Activated naive CD8-positive, alpha-beta T cell treated with anti-CD3 and anti-CD28 coated beads, Interleukin-2, amount 50 U/mL, for 16 hours (primary cell): Measurements from ENCODE around the gene CLDN19.

Source experiments
- DNase-seq: peaks from one replicate; pipeline ENCODE4 v3.0.0-alpha.2; 2020; ENCODE audit warnings: low read depth, low spot score

Gene CLDN19, protein sequence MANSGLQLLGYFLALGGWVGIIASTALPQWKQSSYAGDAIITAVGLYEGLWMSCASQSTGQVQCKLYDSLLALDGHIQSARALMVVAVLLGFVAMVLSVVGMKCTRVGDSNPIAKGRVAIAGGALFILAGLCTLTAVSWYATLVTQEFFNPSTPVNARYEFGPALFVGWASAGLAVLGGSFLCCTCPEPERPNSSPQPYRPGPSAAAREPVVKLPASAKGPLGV

GRCh38 chr1:42739753-42740700, at the start of gene CLDN19:
Gene CLDN19, minus strand, starts transcription at chr1:42740236. Its CDS starts 173 bp downstream, at chr1:42740063.
- no peak for DNase-seq

DNA sequence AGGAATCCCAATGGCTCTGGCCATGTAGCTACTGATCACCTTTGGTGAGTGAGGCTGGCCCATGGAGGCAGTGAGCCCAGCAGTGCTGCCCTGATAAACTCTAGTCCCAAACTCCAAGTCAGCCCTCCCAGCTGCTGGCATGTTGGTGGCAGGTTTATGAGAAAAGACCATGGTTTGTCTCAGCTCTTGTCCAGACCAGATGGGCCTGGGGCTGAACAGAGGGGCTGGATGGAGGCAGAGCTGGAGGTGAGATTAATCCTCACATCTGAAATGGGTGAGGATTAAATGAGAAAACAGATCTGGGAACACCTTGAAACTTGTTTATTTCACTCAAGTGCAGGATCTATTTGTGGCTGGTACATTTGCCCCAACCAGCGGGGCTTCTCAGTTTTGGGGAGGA, 48.0 kb upstream of the CLDN19 start:
- no peak for DNase-seq

DNA sequence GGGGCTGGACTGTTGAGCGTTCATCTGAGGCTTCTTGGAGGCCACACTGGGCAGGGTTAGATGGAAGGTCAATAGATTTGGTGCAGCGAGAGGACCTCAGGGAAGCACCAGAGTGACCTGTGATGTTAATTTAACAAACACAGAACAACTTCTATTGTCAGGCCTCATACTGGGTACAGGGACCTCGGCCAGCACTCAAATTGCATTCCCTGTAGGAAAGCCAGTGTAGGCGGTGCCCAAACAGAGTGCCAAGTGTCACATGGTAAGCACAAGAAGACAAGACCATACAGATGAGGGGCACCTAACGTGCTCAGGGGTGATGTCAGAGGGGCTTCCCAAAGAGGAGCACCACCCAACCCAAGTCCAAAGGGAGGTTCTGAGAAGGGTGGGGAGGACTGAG, 46.1 kb upstream of the CLDN19 start:
- no peak for DNase-seq

DNA sequence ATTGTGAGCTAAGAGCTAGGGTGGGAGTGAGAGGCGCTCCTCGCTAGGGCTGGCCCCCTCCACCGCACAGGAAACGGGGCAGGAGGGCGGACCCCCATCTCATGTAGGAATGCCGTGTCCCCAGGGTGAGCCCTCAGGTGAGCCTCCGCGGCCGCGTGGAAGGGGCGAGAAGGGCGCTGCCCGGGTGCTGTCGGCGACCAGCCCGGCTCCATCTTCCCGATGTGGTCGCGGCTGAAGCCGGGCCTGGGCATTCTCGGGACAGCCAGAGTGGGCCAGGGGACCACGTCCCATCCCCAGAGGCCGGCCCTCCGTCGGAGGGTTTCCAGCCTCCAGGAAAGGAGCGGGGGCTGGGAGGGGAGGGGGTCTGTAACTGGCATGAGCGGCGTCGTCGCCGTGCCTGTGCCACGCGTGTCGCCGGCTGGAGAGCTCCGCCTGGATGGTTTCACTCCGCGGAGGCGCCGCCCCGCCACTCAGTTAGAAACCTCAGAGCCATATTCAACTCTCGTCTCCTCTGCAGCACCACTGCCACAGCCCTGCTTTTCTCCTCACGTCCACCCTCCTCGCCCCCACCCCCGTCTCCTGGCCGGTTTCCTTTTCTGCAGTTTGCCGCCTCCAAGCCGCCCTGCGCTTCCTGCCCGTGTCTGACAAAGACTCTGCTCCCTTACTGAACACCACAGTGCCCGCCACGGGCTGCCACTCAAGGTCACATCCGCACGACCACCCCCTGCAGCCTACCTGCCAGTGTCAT, 45.1 kb upstream of the CLDN19 start, which contains the start of gene TMEM269:
TSS of gene TMEM269 (plus strand) at position 46 of the 748 bp plus-strand sequence. CDS start 4,903 bp downstream, outside the sequence.
- peak; percentile 3 for DNase-seq

GRCh38 chr1:42784547-42784945, 44.5 kb upstream of the CLDN19 start:
- DNase-seq, result no peak

- DNase-seq, result no peak
Observed at GRCh38 chr1:42783092-42783491, 43.1 kb upstream of the CLDN19 start.

GRCh38 chr1:42780176-42780575, 40.1 kb upstream of the CLDN19 start:
- DNase-seq, result no peak

DNA sequence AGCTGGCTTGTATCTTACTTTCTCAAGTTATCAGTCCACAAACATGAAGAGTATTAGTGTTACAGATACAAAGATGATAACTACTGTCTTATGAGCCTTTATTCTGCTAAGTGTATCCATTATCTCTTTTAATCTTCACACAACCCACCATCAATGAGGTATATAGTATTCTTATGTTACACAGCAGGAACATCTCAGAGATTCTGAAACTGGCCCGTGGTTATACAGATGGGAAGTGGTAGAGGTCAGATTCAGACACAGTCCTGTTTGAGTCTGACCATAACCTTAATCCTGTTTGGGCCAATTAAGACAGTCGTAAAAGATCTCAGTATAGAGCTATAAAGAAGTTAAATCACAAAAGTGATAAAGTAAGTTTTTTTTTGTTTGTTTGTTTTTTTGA, 39.7 kb upstream of the CLDN19 start:
- no peak for DNase-seq

GRCh38 chr1:42777852-42778251, 37.8 kb upstream of the CLDN19 start:
- DNase-seq, result no peak

DNA sequence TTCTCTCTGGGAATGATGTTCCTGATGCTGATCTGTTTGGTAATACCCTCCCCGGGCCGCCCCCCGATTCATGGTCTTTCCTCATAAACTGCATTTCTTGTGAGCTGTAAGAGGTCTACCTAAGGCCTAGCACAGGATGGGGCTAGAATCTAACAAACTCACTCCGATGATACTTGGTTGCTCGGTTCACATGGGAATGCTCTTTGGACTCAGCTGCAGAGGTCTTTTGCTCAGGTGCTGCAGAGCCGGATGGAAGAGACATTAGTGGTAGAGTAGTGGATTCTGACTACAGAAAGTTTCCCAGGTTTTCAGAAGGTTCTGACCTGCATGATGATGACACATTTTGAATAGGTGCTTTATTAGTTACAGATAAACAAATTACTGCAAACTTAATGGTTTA, 36.5 kb upstream of the CLDN19 start:
- DNase-seq, result no peak

DNA sequence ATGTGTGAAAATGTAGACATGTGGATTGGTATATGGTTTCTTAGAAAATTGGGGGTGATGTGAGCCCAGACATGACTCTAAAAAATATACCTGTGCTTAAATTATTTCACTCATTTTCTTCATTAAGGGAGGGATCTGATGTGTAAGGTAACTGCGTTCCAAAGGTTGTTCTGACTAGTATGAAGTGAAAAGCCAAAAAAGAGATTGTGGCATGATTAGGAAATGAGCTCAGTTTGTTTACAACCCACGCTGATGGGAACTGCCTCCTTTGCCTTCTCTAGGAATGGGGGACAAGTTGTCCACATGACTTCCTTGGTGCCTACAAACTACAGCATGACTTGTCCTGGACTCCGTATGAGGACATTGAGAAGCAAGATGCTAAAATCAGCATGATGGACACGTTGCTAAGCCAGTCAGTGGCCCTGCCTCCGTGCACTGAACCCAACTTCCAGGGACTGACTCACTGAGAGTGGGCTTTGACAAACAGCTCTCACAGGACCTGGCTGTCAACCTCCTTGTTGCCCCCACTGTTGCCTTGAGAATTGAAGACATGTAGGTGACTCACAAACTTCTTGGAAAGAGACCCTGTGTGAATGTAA, 35.0 kb upstream of the CLDN19 start:
- DNase-seq, result no peak

DNA sequence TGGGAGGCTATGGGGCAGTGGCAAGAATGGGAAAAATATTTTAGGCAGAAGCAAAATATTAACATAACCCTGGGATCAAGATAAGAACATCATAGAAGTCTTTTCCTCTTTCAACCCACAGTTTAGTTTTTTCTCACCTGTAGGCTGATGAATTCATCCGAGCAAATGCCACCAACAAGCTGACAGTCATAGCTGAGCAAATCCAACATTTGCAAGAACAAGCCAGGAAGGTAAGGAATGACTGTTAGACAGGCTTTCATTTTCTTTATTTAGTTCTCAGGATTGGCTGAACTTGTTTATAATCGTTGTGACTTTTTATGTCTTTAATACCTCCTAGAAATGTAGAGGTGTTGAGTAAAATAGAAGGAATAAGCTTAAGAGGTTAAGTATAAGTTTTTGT, 33.4 kb upstream of the CLDN19 start:
- no peak for DNase-seq

DNA sequence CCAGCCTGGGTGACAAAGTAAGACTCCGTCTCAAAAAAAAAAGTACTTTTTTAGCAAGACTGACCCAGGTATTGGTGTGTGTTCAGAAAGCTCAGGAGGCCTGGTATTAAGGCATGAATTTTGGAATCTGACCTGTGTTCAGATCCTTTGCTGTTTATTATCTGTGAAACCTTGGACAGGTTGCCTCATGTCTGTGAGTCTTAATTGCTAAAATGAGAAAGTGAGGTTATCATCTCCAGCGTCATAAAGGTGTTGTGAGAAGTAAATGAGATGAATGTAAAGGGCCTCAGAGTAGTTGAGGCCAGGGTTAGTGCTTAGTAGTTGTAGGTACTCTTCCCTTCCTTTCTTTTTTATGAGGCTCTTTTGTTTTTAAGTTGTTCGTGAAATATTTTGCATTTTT, 29.8 kb upstream of the CLDN19 start:
- no peak for DNase-seq

DNA sequence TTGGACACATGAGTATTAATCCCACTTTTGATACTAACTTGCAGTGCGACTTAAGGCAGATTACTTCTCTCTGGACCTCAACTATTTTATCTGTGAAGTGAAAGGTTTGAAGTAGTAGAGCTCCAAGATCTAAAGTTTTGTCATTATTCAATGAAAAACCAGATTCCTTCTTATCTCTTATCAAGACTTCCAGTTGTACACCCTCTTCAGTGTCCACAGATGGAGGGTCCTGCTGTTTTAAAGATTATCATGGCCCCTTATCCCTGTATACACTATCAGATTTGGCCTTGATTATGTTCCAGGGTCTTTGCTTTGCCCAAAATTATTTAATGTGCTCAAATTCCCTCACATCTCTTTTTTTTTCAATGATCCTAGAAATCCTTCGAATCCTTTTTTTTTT, 28.1 kb upstream of the CLDN19 start:
- DNase-seq, result no peak

DNA sequence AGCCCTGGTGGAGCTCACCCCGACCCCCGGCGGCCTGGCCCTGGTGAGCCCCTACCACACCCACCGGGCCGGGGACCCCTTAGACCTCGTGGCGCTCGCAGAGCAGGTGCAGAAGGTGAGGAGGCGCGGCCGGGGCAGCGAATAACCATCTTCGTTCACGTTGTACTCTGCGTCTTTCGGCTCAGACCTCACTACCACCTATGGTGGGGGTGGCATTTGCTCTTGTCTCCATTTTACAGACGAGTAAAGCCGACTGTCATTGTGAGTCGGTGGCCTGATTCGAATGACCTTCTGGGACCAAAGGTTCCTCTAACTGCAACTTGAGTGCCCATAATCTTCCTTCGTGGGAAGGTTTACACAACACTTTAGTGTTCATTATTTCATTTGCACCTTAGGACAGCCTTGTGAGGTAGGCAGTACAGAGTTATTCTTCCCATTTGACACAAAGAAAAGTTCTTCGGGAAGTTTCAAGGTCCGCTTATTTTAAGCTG, 27.5 kb upstream of the CLDN19 start:
- no peak for DNase-seq

GRCh38 chr1:42766741-42767509, 26.9 kb upstream of the CLDN19 start, which contains the start of the genes C1orf50 and P3H1:
Gene C1orf50, plus strand, starts transcription at chr1:42767249. Its CDS starts 63 bp downstream, at chr1:42767312.
Gene P3H1, minus strand, starts transcription at chr1:42767028. Its CDS starts 57 bp downstream, at chr1:42766971.
- DNase-seq, result peak; percentile 99

GRCh38 chr1:42765832-42766740, 26.1 kb upstream of the CLDN19 start:
- peak; percentile 18 for DNase-seq

GRCh38 chr1:42765269-42765668, 25.2 kb upstream of the CLDN19 start:
- DNase-seq, result no peak

DNA sequence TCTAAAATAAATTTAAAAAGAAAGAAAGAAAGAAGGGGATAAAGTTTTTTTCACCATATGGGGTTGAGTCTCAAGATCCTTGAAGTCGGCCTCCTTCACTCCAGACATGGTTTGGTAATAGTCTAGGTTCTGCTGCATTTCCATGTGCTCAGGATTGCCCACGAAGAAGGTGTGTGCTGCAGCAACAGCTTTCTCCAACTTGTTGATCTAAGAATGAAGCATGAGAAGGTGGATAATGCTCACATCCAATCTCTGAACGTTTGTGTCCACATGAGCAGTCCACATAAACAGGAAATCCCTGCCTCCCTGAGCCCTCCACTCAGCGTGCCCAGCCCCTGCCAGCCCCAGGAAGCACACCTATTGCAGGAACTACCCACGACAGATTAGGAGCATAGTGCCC, 22.2 kb upstream of the CLDN19 start:
- DNase-seq, result no peak
